Stimulated activated CD4-positive, alpha-beta T cell treated with anti-CD3 and anti-CD28 coated beads, Interleukin-4, amount 100 ng/mL, for 4 hours (primary cell): ENCODE results near the gene YARS1.

ENCODE experiments used
- DNase-seq, 2 experiments: peaks; one replicate each; pipeline ENCODE4 v3.0.0-alpha.2; 2020

The YARS1 gene

DNA sequence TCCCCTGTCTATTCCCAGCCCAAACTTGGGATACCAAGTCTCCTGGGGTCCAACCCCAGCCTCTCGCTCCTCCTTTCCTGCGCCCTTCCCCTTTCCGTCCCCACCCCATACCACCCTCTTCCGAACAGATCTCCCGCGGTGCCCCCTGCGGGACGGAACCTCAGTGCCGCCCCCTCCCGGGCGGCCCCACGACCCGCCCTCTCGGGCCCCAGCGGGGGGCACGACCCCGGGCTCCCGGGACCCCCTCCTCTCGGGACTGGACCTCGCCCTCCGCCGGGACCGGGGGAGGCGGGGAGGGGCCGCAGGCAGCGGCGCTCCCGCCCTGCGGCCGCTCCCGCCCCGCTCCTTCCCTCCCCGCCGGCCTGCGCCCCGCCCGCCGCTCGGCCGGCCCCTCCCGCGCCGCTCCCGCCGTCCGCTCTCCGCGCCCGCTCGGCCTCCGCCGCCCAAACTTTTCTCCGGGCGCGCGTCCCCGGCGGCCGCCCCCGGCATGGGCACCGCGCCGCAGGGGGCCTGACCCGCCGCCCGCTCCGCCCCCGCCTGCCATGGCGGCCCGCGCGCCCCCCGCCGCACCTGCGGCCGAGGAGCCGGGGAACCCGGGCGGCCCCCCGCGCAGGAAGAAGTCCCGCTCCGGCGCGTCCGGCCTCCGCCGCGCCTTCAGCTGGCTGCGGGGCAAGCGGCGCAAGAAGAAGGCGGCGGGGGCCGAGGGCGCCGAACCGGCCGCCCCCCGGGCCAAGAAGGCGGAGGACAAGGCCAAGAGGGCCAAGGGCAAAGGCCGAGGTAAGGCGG lies 75.6 kb downstream of the YARS1 start:
- no peak for DNase-seq

DNA sequence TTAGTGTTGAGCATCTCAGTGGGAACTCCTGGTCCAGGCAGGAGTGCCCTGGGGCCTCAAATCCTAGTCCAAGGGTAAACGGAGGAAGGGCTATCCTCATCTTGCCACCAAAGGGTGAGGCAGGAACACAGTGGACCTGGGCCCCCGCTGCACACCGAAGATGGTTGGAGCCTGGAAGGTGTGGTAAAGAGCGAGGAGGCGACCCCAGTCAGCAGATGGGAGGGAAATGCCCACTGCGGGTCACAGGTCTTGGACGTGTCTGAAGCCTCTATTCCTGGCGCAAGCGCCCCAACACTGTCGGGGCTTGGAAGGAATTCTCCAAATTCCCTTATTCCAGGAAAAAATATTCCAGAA lies 76.1 kb downstream of the YARS1 start:
- no peak for DNase-seq

DNA sequence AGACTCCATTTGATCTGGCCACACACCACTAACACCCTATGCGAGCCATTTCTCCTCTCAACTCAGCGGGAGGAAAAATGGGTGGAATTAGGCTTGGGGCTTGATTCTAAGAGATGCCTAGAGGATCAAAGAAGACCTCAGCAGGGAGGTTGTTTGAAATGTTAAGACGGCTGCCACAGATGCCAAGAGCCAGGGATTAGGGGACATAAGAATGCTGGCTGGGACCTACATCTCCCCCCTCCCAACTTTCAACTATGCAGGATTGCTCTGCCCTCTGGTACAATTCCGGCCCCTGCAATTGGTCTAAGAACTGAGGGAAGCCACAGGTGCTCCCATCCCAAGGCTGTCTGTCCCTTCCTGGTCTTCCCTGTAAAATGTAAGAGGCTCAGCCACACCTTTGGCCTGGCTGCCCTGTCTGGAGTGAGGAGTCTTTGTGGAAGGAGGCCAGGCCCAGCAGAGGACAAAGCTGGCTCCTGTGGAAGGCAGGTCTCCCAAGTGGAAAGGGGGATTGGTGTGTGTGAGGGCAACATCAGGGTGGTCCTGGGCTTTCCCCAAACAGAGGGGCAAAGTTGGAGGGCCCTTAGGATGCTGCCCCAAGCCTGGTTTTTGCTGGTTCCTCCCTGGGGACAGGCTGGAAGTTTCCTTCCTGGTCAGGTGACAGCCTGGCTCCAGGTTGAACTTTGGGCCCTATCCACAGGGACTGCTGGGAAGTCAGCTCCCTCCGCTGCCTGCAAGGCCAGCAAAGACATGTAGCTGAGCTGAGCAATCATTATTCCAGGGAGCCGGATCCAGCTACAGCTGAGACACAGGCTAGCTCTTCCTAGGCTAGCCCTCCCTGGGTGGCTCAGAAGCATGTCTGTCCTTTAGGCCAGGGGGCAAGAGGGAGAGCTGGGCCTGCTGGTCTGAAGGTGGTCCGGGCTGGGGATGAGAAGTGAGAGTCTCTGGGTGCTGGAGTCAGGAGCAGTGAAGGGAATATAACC lies 80.1 kb downstream of the YARS1 start:
- DNase-seq, result no peak

DNA sequence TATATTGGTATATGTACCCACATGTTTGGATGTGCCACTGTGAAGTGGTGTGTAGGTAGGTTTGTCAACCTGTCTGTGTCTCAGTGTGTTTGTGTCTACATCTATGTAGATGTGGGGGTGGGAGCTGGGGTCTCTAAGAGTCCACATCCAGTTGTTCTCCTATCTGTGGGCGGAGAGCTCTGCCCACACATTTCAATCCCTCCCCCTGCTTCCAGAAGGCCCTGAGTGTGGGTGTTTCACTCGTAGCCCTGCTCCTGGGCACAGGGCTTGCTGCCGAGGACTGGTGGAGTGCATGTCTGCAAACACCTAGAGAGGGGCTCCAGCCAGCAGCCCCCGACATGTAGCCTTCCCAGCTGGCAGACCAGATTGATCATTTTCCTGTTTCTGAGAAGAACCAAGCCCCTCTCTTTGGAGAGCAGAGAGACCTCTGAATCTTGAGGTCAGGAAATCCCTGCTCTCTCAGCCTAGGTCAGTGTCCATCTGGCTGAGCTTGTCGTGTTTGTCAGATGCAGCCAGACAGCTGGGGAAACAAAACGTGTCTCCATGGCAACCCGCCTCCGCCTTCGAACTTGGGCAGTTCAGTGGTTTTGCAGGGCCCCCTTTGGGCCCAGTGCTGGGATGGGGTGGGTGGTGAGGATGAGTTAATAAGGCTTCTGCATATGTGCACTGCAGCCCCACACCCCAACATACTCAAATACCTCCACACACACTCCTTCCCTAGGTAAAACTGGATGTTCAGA lies 83.4 kb downstream of the YARS1 start:
- DNase-seq, result no peak

DNA sequence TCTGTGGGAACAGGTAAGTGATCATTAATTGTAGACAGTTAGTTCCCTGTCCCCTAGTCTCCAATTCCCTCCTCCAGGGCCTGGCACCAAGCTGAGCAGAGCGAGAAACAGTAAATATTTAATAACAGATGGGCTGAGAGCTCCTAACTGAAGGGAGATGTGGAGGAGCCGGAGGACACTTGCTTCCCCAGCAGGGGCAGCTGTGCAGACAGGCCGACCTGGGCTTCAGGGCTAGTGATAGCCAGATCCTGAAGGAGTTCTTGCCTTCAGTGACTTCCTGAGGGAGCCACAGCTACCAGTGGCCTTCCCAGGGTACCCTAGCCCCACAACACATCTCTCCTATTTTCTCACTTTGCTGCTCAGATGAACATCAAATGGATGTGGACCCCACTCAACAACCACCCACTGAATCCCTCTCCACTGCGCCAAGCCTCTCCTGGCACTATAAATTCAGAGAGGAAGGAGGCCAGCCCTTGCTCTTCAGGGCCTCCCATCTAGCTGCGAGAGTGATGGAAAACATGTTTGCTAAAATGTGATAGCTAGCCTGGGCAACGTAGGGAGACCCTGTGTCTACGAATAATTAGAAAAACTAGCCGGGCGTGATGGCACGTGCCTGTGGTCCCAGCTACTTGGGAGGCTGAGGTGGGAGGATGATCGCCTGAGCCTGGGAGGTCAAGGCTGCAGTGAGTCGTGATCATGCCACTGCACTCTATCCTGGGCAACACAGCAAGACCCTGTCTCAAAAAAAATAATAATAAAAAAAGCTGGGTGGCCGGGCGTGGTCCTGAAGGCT lies 87.7 kb downstream of the YARS1 start:
- DNase-seq, result no peak

GRCh38 chr1:32728413-32729077 lies 88.6 kb downstream of the YARS1 start:
- DNase-seq, result no peak

GRCh38 chr1:32727876-32728275 lies 89.3 kb downstream of the YARS1 start:
- no peak for DNase-seq

- DNase-seq, result no peak
These were observed 91.6 kb downstream of the YARS1 start for GRCh38 chr1:32725615-32725982.
